Mucosa of descending colon (tissue), 3 donors: ENCODE results near the gene LAMA5. TPM values are rescaled to one million over a fixed set of nuclear protein-coding genes. Genes with fewer than 3 reads are reported as not detected.

ENCODE experiments used
- ATAC-seq: fragments of 200-7000 bp; cut with Tn5 transposase; one replicate; pipeline ENCODE4 v1.9.1; 2020; ENCODE audit warnings: mild to moderate bottlenecking, moderate library complexity
- DNase-seq, 3 donors: peaks; one replicate each; pipeline ENCODE4 v3.0.0-alpha.2; 2020
- H3K36me3 ChIP-seq: fragments of 200-600 bp; one replicate; pipeline ENCODE4 v1.8.0; 2021; ENCODE audit warnings: low read depth, mild to moderate bottlenecking
- H3K4me1 ChIP-seq: fragments of 200-600 bp; one replicate; pipeline ENCODE4 v1.8.0; 2021; ENCODE audit warnings: low read depth, mild to moderate bottlenecking
- H3K4me3 ChIP-seq: fragments of 200-600 bp; one replicate; pipeline ENCODE4 v1.8.0; 2021; ENCODE audit warnings: mild to moderate bottlenecking
- H3K9me3 ChIP-seq: fragments of 200-600 bp; one replicate; pipeline ENCODE4 v1.8.0; 2021; ENCODE audit warnings: mild to moderate bottlenecking
- intact Hi-C, 2 donors: fragments of 100-400 bp; cut with DNase I in 1 of 2; cut with micrococcal nuclease in 1 of 2; formaldehyde crosslinking; loops; one replicate each; pipeline versions ENCODE4 v1.11.0 to v1.11.1; 2022; cut with DNase I, micrococcal nuclease
- total RNA-seq, 3 donors: library from RNA; stranded (reverse); fragmentation: NEBNext Ultra II Directional in 2 of 3; extraction: Animal tissue kit (Norgen Biotek cat#: 25700) in 2 of 3; gene quantifications; one replicate each; pipeline versions ENCODE4 v1.2.1 to v1.2.4, GENCODE V29; 2021 to 2023
- TF ChIP-seq, protein P1 (sequence below): fragments of 200-600 bp; IDR thresholded peaks from one replicate; pipeline ENCODE4 v1.8.0; 2022; ENCODE audit warnings: antibody characterized with exemption, mild to moderate bottlenecking
- donor health status: DM: no; HTN: no; CAD: no; lungs with moderate emphysema.
- donor health status: DM: no; HTN: no; CAD: no.
- donor health status: DM: no; HTN: yes; CAD: no.

Gene LAMA5
- total RNA-seq, 3 donors from 2014 or later, result 21.8 to 335 (median 40.7) TPM

GRCh38 chr20:62408055-62408454 lies 40.9 kb upstream of the LAMA5 start:
- DNase-seq (peak in 2 of 3 donors; percentile 23 to 52), ATAC-seq (no peak)
- TF ChIP-seq, protein P1, sequence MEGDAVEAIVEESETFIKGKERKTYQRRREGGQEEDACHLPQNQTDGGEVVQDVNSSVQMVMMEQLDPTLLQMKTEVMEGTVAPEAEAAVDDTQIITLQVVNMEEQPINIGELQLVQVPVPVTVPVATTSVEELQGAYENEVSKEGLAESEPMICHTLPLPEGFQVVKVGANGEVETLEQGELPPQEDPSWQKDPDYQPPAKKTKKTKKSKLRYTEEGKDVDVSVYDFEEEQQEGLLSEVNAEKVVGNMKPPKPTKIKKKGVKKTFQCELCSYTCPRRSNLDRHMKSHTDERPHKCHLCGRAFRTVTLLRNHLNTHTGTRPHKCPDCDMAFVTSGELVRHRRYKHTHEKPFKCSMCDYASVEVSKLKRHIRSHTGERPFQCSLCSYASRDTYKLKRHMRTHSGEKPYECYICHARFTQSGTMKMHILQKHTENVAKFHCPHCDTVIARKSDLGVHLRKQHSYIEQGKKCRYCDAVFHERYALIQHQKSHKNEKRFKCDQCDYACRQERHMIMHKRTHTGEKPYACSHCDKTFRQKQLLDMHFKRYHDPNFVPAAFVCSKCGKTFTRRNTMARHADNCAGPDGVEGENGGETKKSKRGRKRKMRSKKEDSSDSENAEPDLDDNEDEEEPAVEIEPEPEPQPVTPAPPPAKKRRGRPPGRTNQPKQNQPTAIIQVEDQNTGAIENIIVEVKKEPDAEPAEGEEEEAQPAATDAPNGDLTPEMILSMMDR, result no peak
- H3K9me3 ChIP-seq, result no peaks in the 10 kb centered on the region
- intact Hi-C loops, result no loop called here
- H3K4me1 ChIP-seq, result peaks cover 40% of the 10 kb centered on the region
- no peak overlapping the region for H3K4me3 ChIP-seq
- no peaks in the 10 kb centered on the region for H3K36me3 ChIP-seq

DNA sequence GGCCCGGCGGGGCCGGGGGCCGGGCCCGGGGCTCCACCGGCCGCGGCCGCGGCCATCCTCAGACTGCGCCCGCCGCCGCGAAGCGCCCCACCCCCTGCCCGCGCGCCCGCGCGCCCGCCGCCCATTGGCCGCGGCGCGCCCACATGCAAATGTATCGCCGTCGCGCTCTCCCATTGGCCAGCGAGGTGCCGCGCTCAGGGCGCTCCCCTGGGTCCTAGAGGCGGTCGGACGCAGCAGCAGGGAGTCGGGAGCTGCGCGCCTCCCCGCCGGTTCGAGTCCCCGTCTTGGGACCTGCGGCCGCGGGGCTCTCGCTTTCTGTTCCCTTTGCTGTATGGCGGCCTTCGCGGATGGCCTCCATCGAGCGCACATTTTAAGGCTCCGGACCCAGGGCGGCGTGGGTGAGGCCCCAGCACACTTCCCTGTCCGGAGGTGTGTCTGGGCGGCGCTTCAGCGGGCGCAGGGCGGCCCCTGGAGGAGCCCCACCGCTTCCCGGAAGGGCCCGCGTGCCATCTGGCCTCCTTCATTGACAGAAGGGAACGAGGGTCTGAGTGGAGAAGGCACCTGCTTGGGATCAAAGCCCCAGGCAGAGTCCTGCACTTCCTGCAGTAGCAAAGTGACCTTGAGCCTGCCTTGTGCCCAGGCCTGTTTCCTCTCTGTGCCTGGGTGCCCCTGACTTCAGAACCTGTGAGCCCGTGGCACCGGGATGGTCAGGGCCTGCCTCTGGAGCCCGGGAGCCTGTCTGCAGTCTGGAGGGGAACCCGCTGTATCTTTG lies 40.3 kb upstream of the LAMA5 start, which contains the start of gene CABLES2:
Gene CABLES2 (minus strand): TSS at position 65 of the 772 bp plus-strand sequence. CDS start 9 bp downstream, at position 56.
- DNase-seq (peak; percentile 93 to 96 (median 95)), ATAC-seq (peak; percentile 83)
- Histone ChIP-seq H3K36me3 (no peaks in the 10 kb centered on the region), H3K9me3 (no peaks in the 10 kb centered on the region), H3K4me3 (peak within 1 kb of the TSS; percentile 56), H3K4me1 (peaks cover 38% of the 10 kb centered on the region)
- intact Hi-C loops, result no loop called here
- TF ChIP-seq, protein P1, result no peak

DNA sequence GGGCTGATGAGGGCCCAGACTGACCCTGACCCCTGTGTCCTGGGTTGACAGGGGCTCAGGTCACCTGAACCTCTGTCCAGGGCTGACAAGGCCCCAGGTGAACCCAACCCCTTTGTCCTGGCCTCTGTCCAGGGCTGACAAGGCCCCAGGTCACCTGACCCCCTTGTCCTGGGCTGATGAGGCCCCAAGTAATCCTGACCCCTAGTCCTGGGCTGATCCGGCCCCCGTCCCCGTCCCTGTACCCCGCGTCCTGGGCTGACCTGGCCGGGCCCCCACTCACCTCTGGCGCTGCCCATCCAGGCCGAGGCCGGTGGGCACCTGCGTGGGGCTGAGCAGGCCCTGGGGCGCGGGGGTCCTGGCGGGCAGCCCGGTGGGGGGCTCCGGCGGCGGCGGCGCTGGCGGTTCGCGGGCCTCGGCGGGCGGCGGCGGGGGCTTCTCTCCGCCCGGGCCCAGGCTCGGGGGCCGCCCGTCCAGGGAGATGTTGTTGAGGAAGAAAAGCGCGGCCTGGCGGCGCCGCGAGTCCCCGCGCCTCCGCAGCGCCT lies 39.6 kb upstream of the LAMA5 start:
- TF ChIP-seq, protein P1, result no peak
- no peaks in the 10 kb centered on the region for H3K9me3 ChIP-seq
- no peak for ATAC-seq
- H3K4me3 ChIP-seq, result peak overlapping the region; percentile 56
- DNase-seq, result peak in 2 of 3 donors; percentile 35 to 60
- no peaks in the 10 kb centered on the region for H3K36me3 ChIP-seq
- peaks cover 38% of the 10 kb centered on the region for H3K4me1 ChIP-seq
- intact Hi-C loops, result no loop called here

- TF ChIP-seq, protein P1, result no peak
- intact Hi-C loops, result no loop called here
- no peak for ATAC-seq
- peaks cover 38% of the 10 kb centered on the region for H3K4me1 ChIP-seq
- peak in 1 of 3 donors; percentile 23 for DNase-seq
- H3K4me3 ChIP-seq, result peak overlapping the region; percentile 56
- no peaks in the 10 kb centered on the region for H3K9me3 ChIP-seq
- H3K36me3 ChIP-seq, result no peaks in the 10 kb centered on the region
Observed at GRCh38 chr20:62405981-62406513, 38.9 kb upstream of the LAMA5 start.

GRCh38 chr20:62405108-62405980 lies 38.2 kb upstream of the LAMA5 start:
- no peak for DNase-seq
- TF ChIP-seq, protein P1, result no peak
- Histone ChIP-seq H3K4me1 (peaks cover 38% of the 10 kb centered on the region), H3K36me3 (no peaks in the 10 kb centered on the region), H3K4me3 (no peak overlapping the region), H3K9me3 (no peaks in the 10 kb centered on the region)
- intact Hi-C loops, result no loop called here
- no peak for ATAC-seq
